Left renal pelvis (tissue), 4 donors: Measurements from ENCODE around the gene SPG7. TPM values are rescaled to one million over a fixed set of nuclear protein-coding genes. Genes with fewer than 3 reads are reported as not detected.

Experiments used
- DNase-seq, 4 donors: peaks; one replicate each; pipeline ENCODE4 v3.0.0-alpha.2; 2013; ENCODE audit warnings: low read depth in 4 of 4, low spot score in 3 of 4
- polyA plus RNA-seq, 4 donors: library from polyadenylated mRNA; unstranded; fragments of 120-200 nt; gene quantifications; one replicate each; pipeline ENCODE4 v1.2.1, GENCODE V29; 2013; ENCODE audit not compliant: insufficient read length in 4 of 4

SPG7 gene
- polyA plus RNA-seq, 4 donors: 77.2 to 134 (median 90.2) TPM

GRCh38 chr16:89545044-89545830 lies 37.0 kb downstream of the SPG7 start:
- DNase-seq: no peak

GRCh38 chr16:89545831-89546574 lies 37.8 kb downstream of the SPG7 start:
- no peak for DNase-seq

DNA sequence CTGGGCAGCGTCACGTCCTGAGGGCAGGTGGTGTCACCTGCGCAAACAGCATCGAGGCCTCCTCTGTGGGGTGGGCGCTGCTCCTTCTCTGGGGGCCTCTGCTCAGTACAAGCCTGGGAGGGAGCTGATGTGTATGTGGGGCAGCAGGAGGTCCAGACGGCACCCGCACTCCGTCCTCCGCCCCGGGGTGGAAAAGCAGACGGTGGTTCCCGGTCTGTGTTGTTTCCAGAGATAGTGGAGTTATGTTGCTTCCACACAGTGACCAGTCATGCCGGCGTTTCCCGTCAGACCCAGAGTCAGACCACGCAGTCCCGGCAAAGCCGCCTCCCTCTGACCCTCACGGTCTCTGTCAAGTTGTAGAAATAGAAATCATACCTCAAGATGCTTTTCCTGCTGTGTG lies 38.6 kb downstream of the SPG7 start:
- no peak for DNase-seq

DNA sequence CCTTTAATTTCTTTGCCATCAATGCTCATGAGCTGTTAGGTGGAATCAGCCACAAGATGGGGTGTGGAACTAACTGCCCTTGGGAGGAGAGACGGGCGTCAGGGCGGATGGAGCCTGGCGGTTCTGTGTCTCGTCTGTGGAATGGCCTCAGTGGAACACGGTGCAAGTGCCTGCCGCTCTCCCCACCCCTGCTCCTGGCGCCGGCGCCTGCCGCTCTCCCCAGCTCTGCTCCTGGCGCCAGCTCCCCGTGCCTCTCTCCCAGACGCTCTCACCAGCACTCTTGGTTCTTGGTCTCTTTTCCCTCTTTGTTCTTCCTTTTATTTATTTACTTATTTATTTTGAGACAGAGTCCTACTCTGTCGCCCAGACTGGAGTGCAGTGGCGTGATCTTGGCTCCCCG lies 39.1 kb downstream of the SPG7 start:
- no peak for DNase-seq

GRCh38 chr16:89547860-89548259 lies 39.7 kb downstream of the SPG7 start:
- DNase-seq: no peak

GRCh38 chr16:89548344-89549006 lies 40.3 kb downstream of the SPG7 start:
- no peak for DNase-seq

GRCh38 chr16:89549007-89549700 lies 41.0 kb downstream of the SPG7 start:
- no peak for DNase-seq

DNA sequence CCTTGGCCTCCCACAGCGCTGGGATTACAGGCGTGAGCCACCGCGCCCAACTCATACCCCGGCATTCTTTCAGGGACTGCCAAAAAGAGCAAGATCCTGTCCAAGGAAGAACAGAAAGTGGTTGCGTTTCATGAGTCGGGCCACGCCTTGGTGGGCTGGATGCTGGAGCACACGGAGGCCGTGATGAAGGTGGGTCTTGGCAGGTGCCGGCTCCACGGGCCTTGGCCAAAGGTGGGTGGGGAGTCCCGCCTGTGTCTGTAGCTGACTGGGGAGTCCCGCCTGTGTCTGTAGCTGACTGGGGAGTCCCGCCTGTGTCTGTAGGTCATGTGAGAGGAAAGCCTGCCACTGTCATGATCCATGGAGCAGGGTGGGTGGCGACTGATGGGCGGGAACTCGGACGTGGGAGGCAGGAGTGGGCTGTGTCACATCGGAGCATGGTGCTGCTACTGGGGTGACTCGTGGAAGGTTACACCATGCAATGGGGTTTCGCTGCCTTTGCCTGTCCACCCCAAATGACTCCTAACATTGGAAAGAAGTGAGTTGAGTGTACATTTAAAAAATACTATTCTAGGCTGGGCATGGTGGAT lies 42.3 kb downstream of the SPG7 start:
- DNase-seq: no peak

DNA sequence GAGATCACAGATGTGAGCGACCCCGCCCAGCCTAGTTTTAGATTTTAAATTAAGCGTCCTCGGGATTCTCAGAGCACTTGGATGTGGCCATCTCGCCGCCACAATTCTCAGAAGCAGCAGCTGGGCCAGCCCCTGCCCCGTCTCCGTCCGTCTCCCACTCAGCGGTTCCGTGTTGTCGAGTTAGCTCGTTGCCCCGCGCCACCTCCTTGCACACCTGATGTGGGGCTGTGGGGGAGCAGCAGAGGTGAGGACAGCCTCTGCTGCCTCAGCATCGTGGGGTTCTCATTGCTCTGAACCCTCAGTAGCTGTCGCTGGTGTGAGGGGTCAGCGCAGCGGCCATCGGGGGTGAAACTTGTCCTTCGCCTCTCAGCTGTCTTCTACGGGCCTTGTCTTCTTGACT lies 44.1 kb downstream of the SPG7 start:
- no peak for DNase-seq

GRCh38 chr16:89552913-89553312 lies 44.7 kb downstream of the SPG7 start:
- no peak for DNase-seq

GRCh38 chr16:89553733-89554132 lies 45.5 kb downstream of the SPG7 start:
- DNase-seq: no peak

GRCh38 chr16:89554343-89554742 lies 46.1 kb downstream of the SPG7 start:
- no peak for DNase-seq

DNA sequence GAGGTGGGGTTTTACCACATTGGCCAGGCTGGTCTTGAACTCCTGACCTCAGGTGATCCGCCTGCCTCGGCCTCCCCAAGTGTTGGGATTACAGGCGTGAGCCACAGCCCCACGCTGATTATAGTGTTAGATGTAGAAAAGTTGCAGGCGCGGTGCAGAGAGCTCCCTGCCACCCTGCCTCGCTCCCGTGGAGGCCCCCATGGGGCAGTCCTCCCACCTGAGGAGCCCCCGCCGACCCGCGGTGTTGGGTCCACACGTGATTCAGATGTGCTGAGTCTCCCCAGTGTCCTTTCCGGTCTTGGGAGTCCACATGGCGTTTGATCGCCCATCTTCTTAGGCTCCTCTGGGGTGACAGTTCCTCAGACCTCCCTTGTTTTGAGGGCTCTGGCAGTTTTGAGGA lies 47.1 kb downstream of the SPG7 start:
- no peak for DNase-seq

GRCh38 chr16:89555780-89556179 lies 47.6 kb downstream of the SPG7 start:
- no peak for DNase-seq

GRCh38 chr16:89556750-89557689 lies 48.8 kb downstream of the SPG7 start:
- DNase-seq: no peak

GRCh38 chr16:89557690-89558490 lies 49.7 kb downstream of the SPG7 start:
- no peak for DNase-seq

GRCh38 chr16:89560378-89561141 lies 52.4 kb downstream of the SPG7 start, which contains the start of gene RPL13:
Gene RPL13, plus strand, starts transcription at chr16:89560682. Its CDS starts 278 bp downstream, at chr16:89560960.
- DNase-seq: peak; percentile 89 to 92 (median 90)
